Measurements from ENCODE around the gene INO80D.
"Not testable (repeated sequence)": the region's sequence is repeated elsewhere in the genome, so short reads cannot be mapped to it uniquely, and the experiment has no call there.

Gene INO80D

GRCh38 chr2:206001912-206002311, 84.1 kb downstream of the INO80D start:
- no peak for DNase-seq
- H3K36me3 ChIP-seq (ENCODE audit: control insufficient read depth, insufficient read depth, low read length), result peaks cover 43% of the 10 kb centered on the region
- H3K9me3 ChIP-seq (ENCODE audit: control insufficient read depth, low read length), result no peaks in the 10 kb centered on the region
- H3K4me3 ChIP-seq (ENCODE audit: insufficient read depth, low read depth, low read length, poor library complexity, severe bottlenecking), result no peak overlapping the region
- no peak overlapping the region for H3K27ac ChIP-seq (ENCODE audit: insufficient read depth, low read length, poor library complexity, severe bottlenecking)
- no peaks in the 10 kb centered on the region for H3K4me1 ChIP-seq (ENCODE audit: control insufficient read depth, insufficient read depth, low read length, poor library complexity, severe bottlenecking)
- H3K27me3 ChIP-seq (replicated peaks; ENCODE audit: control insufficient read depth, insufficient read depth, low read length, poor library complexity, severe bottlenecking), result no peaks in the 10 kb centered on the region

- Histone ChIP-seq H3K27me3 (replicated peaks; ENCODE audit: control insufficient read depth, insufficient read depth, low read length, poor library complexity, severe bottlenecking) (no peaks in the 10 kb centered on the region), H3K4me1 (ENCODE audit: control insufficient read depth, insufficient read depth, low read length, poor library complexity, severe bottlenecking) (no peaks in the 10 kb centered on the region), H3K9me3 (ENCODE audit: control insufficient read depth, low read length) (no peaks in the 10 kb centered on the region), H3K4me3 (ENCODE audit: insufficient read depth, low read depth, low read length, poor library complexity, severe bottlenecking) (no peak overlapping the region), H3K27ac (ENCODE audit: insufficient read depth, low read length, poor library complexity, severe bottlenecking) (no peak overlapping the region), H3K36me3 (ENCODE audit: control insufficient read depth, insufficient read depth, low read length) (peaks cover 33% of the 10 kb centered on the region)
- DNase-seq, result no peak
These were observed 85.2 kb downstream of the INO80D start for GRCh38 chr2:206000776-206001175.

DNA sequence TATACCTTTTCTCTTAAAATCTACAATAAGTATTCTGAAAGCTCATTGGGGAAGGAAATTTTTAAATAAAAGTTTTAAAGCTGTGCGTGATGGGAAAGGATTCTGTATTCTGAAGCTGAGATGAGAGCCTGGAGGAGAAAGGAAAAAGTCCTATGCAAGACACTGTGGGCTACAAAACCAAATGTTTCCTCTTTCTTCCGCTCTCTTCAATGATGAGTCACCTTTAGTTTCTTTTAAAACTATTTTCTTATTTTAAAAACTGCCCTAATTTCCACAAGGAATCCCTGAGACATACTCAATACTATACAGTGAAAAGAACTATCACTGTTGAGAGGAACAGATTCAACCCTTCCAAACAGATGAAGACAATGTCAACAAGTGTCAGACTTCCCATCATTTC, 87.4 kb downstream of the INO80D start:
- Histone ChIP-seq H3K27me3 (replicated peaks; ENCODE audit: control insufficient read depth, insufficient read depth, low read length, poor library complexity, severe bottlenecking) (no peaks in the 10 kb centered on the region), H3K9me3 (ENCODE audit: control insufficient read depth, low read length) (no peaks in the 10 kb centered on the region), H3K4me3 (ENCODE audit: insufficient read depth, low read depth, low read length, poor library complexity, severe bottlenecking) (no peak overlapping the region), H3K4me1 (ENCODE audit: control insufficient read depth, insufficient read depth, low read length, poor library complexity, severe bottlenecking) (no peaks in the 10 kb centered on the region), H3K27ac (ENCODE audit: insufficient read depth, low read length, poor library complexity, severe bottlenecking) (no peak overlapping the region), H3K36me3 (ENCODE audit: control insufficient read depth, insufficient read depth, low read length) (peaks cover 13% of the 10 kb centered on the region)
- DNase-seq, result no peak

DNA sequence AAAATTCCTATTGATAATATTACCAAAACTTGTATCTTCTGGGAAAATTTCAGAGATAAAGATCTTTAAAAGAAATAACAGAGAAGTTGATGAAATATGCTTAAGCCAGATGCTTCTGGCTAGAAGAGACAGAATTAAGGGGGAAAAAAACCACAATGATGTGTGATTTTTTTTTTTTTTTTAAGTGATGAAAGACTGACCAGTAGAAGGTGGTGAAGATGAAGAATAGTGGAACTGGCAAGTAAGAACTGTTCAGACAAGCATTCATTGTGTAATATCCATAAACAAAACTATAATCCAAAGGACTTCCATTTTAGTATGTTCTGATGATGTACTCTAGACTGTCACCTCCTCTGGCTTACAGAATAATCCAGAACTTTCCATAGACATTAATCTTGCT, 89.8 kb downstream of the INO80D start:
- Histone ChIP-seq H3K4me1 (ENCODE audit: control insufficient read depth, insufficient read depth, low read length, poor library complexity, severe bottlenecking) (no peaks in the 10 kb centered on the region), H3K27me3 (replicated peaks; ENCODE audit: control insufficient read depth, insufficient read depth, low read length, poor library complexity, severe bottlenecking) (no peaks in the 10 kb centered on the region), H3K36me3 (ENCODE audit: control insufficient read depth, insufficient read depth, low read length) (peaks cover 10% of the 10 kb centered on the region), H3K4me3 (ENCODE audit: insufficient read depth, low read depth, low read length, poor library complexity, severe bottlenecking) (no peak overlapping the region), H3K9me3 (ENCODE audit: control insufficient read depth, low read length) (no peaks in the 10 kb centered on the region), H3K27ac (ENCODE audit: insufficient read depth, low read length, poor library complexity, severe bottlenecking) (no peak overlapping the region)
- no peak for DNase-seq

GRCh38 chr2:205995260-205995659, 90.7 kb downstream of the INO80D start:
- H3K4me1 ChIP-seq (ENCODE audit: control insufficient read depth, insufficient read depth, low read length, poor library complexity, severe bottlenecking), result no peaks in the 10 kb centered on the region
- H3K4me3 ChIP-seq (ENCODE audit: insufficient read depth, low read depth, low read length, poor library complexity, severe bottlenecking), result no peak overlapping the region
- H3K36me3 ChIP-seq (ENCODE audit: control insufficient read depth, insufficient read depth, low read length), result peaks cover 7% of the 10 kb centered on the region
- no peak for DNase-seq
- no peak overlapping the region for H3K27ac ChIP-seq (ENCODE audit: insufficient read depth, low read length, poor library complexity, severe bottlenecking)
- H3K27me3 ChIP-seq (replicated peaks; ENCODE audit: control insufficient read depth, insufficient read depth, low read length, poor library complexity, severe bottlenecking), result no peaks in the 10 kb centered on the region
- H3K9me3 ChIP-seq (ENCODE audit: control insufficient read depth, low read length), result no peaks in the 10 kb centered on the region

- Histone ChIP-seq H3K27me3 (replicated peaks; ENCODE audit: control insufficient read depth, insufficient read depth, low read length, poor library complexity, severe bottlenecking) (no peaks in the 10 kb centered on the region), H3K9me3 (ENCODE audit: control insufficient read depth, low read length) (no peaks in the 10 kb centered on the region), H3K36me3 (ENCODE audit: control insufficient read depth, insufficient read depth, low read length) (peaks cover 5% of the 10 kb centered on the region), H3K4me1 (ENCODE audit: control insufficient read depth, insufficient read depth, low read length, poor library complexity, severe bottlenecking) (no peaks in the 10 kb centered on the region), H3K27ac (ENCODE audit: insufficient read depth, low read length, poor library complexity, severe bottlenecking) (no peak overlapping the region), H3K4me3 (ENCODE audit: insufficient read depth, low read depth, low read length, poor library complexity, severe bottlenecking) (no peak overlapping the region)
- no peak for DNase-seq
These were observed 91.6 kb downstream of the INO80D start for GRCh38 chr2:205994344-205994743.

- DNase-seq, result no peak
These were observed 95.9 kb downstream of the INO80D start for GRCh38 chr2:205990104-205990503.

DNA sequence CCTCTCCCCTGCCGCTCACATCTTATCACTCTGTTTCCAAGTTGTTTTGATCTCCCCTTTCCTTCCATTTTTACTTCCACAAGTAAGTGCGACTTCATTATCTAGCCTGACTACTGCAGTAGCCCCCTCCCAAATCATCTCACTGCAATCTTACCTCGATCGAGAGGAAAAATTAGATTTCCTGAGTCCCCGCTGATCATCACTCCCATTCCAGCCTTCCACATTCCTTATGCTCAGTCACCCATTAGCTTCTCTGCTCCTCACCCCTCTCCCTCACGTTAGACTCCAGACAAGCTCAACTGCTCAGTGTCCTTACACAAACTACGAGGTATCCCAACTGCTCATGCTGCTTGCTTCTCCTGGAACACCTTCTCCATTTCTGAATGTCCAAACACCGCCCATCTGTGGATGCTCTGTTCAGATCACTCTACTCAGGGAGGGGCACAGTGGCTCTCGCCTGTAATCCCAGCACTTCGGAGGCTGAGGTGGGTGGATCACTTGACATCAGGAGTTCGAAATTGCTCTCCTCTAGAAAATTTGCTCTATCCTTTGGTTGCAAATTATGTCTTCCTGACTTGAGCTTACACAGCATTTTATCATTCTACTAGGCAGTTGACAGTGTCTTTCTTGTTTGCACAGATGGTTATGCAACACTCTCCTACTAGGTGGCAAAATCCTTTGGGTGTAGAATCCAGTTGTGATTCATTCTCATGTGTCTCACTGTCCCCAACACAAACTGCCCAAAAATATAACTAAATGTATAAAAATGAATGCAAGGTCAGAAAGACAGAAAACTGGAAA, 96.5 kb downstream of the INO80D start:
- H3K36me3 ChIP-seq (ENCODE audit: control insufficient read depth, insufficient read depth, low read length), result no peaks in the 10 kb centered on the region
- no peak overlapping the region for H3K4me3 ChIP-seq (ENCODE audit: insufficient read depth, low read depth, low read length, poor library complexity, severe bottlenecking)
- H3K27me3 ChIP-seq (replicated peaks; ENCODE audit: control insufficient read depth, insufficient read depth, low read length, poor library complexity, severe bottlenecking), result no peaks in the 10 kb centered on the region
- no peaks in the 10 kb centered on the region for H3K4me1 ChIP-seq (ENCODE audit: control insufficient read depth, insufficient read depth, low read length, poor library complexity, severe bottlenecking)
- H3K27ac ChIP-seq (ENCODE audit: insufficient read depth, low read length, poor library complexity, severe bottlenecking), result no peak overlapping the region
- no peaks in the 10 kb centered on the region for H3K9me3 ChIP-seq (ENCODE audit: control insufficient read depth, low read length)
- DNase-seq, result no peak

More at GRCh38 chr2:205990104-205990503, 95.9 kb downstream of the INO80D start:
- H3K4me1 ChIP-seq (ENCODE audit: control insufficient read depth, insufficient read depth, low read length, poor library complexity, severe bottlenecking), result no peaks in the 10 kb centered on the region
- H3K9me3 ChIP-seq (ENCODE audit: control insufficient read depth, low read length), result no peaks in the 10 kb centered on the region
- H3K4me3 ChIP-seq (ENCODE audit: insufficient read depth, low read depth, low read length, poor library complexity, severe bottlenecking), result no peak overlapping the region
- H3K27me3 ChIP-seq (replicated peaks; ENCODE audit: control insufficient read depth, insufficient read depth, low read length, poor library complexity, severe bottlenecking), result no peaks in the 10 kb centered on the region
- H3K27ac ChIP-seq (ENCODE audit: insufficient read depth, low read length, poor library complexity, severe bottlenecking), result no peak overlapping the region
- H3K36me3 ChIP-seq (ENCODE audit: control insufficient read depth, insufficient read depth, low read length), result no peaks in the 10 kb centered on the region

DNA sequence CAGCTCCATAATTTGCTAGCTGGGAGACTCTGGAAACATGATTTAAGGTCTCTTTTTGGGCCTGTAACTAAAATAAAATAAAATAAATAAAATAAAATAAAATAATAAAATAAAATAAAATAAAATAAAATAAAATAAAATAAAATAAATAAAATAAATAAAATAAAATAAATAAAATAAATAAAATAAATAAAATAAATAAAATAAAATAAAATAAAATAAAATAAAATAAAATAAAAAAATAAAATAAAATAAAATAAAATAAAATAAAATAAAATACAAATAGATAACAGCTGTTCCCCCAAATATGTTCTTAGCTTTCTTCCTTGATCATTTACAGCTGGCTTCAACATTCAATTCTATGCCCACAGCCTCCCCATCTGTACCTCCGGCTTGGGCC, 97.3 kb downstream of the INO80D start:
- not testable (repeated sequence) for H3K27ac ChIP-seq (ENCODE audit: insufficient read depth, low read length, poor library complexity, severe bottlenecking); H3K9me3 ChIP-seq (ENCODE audit: control insufficient read depth, low read length); H3K27me3 ChIP-seq (replicated peaks; ENCODE audit: control insufficient read depth, insufficient read depth, low read length, poor library complexity, severe bottlenecking); H3K4me1 ChIP-seq (ENCODE audit: control insufficient read depth, insufficient read depth, low read length, poor library complexity, severe bottlenecking); H3K36me3 ChIP-seq (ENCODE audit: control insufficient read depth, insufficient read depth, low read length); DNase-seq; H3K4me3 ChIP-seq (ENCODE audit: insufficient read depth, low read depth, low read length, poor library complexity, severe bottlenecking)

DNA sequence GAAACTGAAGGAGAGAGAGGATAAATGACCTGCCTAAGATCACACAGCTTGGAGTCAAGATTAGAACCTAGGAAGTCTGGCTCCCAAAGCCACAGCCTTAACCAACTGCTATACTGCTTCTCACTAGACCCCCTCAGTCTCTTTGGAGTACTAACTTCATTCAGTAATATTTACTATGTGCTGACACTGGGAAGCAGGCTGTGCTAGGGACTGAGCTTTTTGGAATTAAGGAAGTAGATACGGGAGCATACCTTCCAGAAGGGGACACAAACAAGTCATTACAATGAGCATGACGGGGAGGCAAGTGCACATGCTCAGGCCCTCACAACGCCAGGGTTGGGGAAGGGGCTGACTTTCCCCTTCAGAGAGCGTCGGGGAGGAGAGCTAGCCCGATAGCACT, 97.7 kb downstream of the INO80D start:
- Histone ChIP-seq H3K4me3 (ENCODE audit: insufficient read depth, low read depth, low read length, poor library complexity, severe bottlenecking) (no peak overlapping the region), H3K4me1 (ENCODE audit: control insufficient read depth, insufficient read depth, low read length, poor library complexity, severe bottlenecking) (no peaks in the 10 kb centered on the region)

More for the DNA sequence above, 97.7 kb downstream of the INO80D start:
- no peaks in the 10 kb centered on the region for H3K27me3 ChIP-seq (replicated peaks; ENCODE audit: control insufficient read depth, insufficient read depth, low read length, poor library complexity, severe bottlenecking)
- no peak for DNase-seq
- H3K27ac ChIP-seq (ENCODE audit: insufficient read depth, low read length, poor library complexity, severe bottlenecking), result no peak overlapping the region
- no peaks in the 10 kb centered on the region for H3K9me3 ChIP-seq (ENCODE audit: control insufficient read depth, low read length)
- no peaks in the 10 kb centered on the region for H3K36me3 ChIP-seq (ENCODE audit: control insufficient read depth, insufficient read depth, low read length)
